Nephron progenitor cell (in vitro differentiated cells): ENCODE measurements around the gene WSB2.

Source experiments
- DNase-seq: peaks from one replicate; pipeline ENCODE4 v3.0.0; 2021
- H3K27ac Mint-ChIP-seq: 2 replicates; pipeline ENCODE4 v1.8.0; 2021; ENCODE audit warnings: mild to moderate bottlenecking, moderate library complexity, mixed read lengths
- H3K27me3 Mint-ChIP-seq: 2 replicates; pipeline ENCODE4 v1.8.0; 2021; ENCODE audit warnings: mild to moderate bottlenecking, low read depth, mixed read lengths; ENCODE audit not compliant: poor library complexity
- H3K36me3 Mint-ChIP-seq: 2 replicates; pipeline ENCODE4 v1.8.0; 2021; ENCODE audit warnings: low read depth, mixed read lengths
- H3K4me1 Mint-ChIP-seq: 2 replicates; pipeline ENCODE4 v1.8.0; 2021; ENCODE audit warnings: mixed read lengths
- H3K4me3 Mint-ChIP-seq: 2 replicates; pipeline ENCODE4 v1.8.0; 2021; ENCODE audit warnings: mild to moderate bottlenecking, moderate library complexity, mixed read lengths
- H3K9me3 Mint-ChIP-seq: 2 replicates; pipeline ENCODE4 v1.8.0; 2021; ENCODE audit warnings: mild to moderate bottlenecking, moderate library complexity, mixed read lengths
- TF ChIP-seq, protein P1 (sequence below): fragments of 200-600 bp; sonication (generic); IDR thresholded peaks from 2 replicates; pipeline ENCODE4 v1.5.0; 2021; ENCODE audit warnings: antibody characterized with exemption

WSB2 gene

DNA sequence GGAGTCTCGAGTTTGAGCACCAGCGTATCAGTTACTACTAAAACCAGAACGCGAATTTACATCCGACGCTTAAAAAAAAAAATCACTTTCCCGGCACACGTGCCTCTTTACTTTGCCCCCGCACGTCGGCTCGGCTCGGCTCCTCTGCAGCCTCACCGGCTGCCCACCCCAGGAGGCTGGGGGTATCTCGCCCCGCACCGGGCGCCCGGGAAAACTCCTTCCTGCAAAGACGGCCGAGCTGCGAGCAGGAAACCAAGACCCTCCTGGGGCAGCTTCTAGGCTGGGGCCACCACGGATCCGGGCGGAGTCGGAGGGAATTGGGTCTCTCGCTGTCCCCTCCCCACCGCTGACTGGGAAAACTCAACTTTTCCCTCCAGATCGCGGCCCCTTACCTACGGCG lies 42.2 kb upstream of the WSB2 start:
- peaks cover 4% of the 10 kb centered on the region for H3K36me3 Mint-ChIP-seq
- H3K9me3 Mint-ChIP-seq = no peaks in the 10 kb centered on the region

DNA sequence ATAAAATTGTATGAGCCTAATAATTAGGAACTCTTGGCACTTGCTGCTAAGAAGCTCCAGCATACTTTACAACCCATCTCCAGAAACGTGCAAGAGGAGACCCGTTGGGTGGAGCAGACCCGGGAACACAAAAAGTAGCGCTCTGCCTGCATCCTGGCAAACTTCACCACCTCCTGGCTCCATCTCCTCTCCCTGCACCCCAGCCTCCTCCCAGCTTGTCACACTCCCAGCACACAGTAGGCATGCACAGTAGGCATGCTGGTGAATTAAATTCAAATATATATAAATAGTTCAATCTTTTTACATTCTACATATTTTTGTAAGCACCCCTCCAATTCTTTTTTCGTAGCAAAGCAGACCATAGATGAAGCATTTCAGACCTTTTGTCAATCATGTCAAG lies 41.6 kb upstream of the WSB2 start:
- peaks cover 18% of the 10 kb centered on the region for H3K4me1 Mint-ChIP-seq
- peaks cover 5% of the 10 kb centered on the region for H3K27me3 Mint-ChIP-seq
- no peak overlapping the region for H3K27ac Mint-ChIP-seq
- no peaks in the 10 kb centered on the region for H3K9me3 Mint-ChIP-seq
- TF ChIP-seq, protein P1, sequence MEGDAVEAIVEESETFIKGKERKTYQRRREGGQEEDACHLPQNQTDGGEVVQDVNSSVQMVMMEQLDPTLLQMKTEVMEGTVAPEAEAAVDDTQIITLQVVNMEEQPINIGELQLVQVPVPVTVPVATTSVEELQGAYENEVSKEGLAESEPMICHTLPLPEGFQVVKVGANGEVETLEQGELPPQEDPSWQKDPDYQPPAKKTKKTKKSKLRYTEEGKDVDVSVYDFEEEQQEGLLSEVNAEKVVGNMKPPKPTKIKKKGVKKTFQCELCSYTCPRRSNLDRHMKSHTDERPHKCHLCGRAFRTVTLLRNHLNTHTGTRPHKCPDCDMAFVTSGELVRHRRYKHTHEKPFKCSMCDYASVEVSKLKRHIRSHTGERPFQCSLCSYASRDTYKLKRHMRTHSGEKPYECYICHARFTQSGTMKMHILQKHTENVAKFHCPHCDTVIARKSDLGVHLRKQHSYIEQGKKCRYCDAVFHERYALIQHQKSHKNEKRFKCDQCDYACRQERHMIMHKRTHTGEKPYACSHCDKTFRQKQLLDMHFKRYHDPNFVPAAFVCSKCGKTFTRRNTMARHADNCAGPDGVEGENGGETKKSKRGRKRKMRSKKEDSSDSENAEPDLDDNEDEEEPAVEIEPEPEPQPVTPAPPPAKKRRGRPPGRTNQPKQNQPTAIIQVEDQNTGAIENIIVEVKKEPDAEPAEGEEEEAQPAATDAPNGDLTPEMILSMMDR = no peak
- peaks cover 4% of the 10 kb centered on the region for H3K36me3 Mint-ChIP-seq
- H3K4me3 Mint-ChIP-seq = peak overlapping the region; percentile 90
- no peak for DNase-seq

More for the DNA sequence above, 42.2 kb upstream of the WSB2 start:
- peaks cover 16% of the 10 kb centered on the region for H3K4me1 Mint-ChIP-seq
- H3K4me3 Mint-ChIP-seq = peak overlapping the region; percentile 90
- peaks cover 5% of the 10 kb centered on the region for H3K27me3 Mint-ChIP-seq
- H3K27ac Mint-ChIP-seq = no peak overlapping the region
- DNase-seq = peak; percentile 56
- TF ChIP-seq, protein P1 = no peak

DNA sequence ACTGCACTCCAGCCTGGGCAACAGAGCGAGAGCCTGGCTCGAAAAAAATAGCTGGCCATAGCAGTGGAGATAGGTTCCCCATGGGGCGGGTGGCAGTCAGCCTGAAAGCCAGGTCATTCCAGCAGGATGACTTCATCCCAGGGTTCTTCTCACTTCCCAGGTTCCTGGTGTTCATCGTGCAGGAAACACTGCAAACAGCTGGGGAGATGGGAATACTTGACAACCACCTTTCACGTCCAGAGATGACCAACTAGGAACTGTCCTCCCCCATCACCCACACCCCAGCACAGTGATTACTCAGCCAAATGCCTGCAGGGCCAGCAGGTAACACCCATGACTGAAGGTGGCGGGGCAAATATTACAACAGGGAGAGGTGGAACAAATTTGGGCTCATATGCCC lies 41.1 kb upstream of the WSB2 start:
- DNase-seq = no peak
- no peaks in the 10 kb centered on the region for H3K9me3 Mint-ChIP-seq
- TF ChIP-seq, protein P1 = no peak
- H3K4me1 Mint-ChIP-seq = peaks cover 18% of the 10 kb centered on the region
- H3K27me3 Mint-ChIP-seq = peaks cover 5% of the 10 kb centered on the region
- H3K4me3 Mint-ChIP-seq = peak overlapping the region; percentile 90
- peaks cover 4% of the 10 kb centered on the region for H3K36me3 Mint-ChIP-seq
- H3K27ac Mint-ChIP-seq = peak overlapping the region; percentile 48

DNA sequence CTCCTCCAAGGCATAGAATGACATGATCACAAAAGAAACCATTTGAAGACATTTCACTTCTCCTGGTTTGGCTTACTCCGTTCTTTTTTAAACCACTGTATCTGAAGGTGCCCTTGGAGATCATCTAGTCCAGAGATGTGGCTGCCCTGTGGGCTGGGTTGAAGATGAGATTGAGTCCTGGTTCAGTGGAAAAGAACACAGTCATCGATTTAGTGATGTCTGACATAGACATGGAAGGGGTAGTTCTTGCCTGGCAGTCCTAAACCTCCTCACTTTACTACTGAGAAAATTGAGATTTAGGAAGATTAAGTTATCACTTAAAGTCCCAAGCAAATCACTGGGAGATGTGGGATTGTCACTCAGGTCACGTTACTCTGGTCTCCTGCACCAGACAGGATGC lies 40.1 kb upstream of the WSB2 start:
- Mint-ChIP-seq H3K36me3 (peaks cover 4% of the 10 kb centered on the region), H3K4me3 (peak overlapping the region; percentile 36), H3K27me3 (peaks cover 5% of the 10 kb centered on the region), H3K4me1 (peaks cover 18% of the 10 kb centered on the region), H3K9me3 (no peaks in the 10 kb centered on the region), H3K27ac (no peak overlapping the region)
- TF ChIP-seq, protein P1 = no peak
- no peak for DNase-seq

DNA sequence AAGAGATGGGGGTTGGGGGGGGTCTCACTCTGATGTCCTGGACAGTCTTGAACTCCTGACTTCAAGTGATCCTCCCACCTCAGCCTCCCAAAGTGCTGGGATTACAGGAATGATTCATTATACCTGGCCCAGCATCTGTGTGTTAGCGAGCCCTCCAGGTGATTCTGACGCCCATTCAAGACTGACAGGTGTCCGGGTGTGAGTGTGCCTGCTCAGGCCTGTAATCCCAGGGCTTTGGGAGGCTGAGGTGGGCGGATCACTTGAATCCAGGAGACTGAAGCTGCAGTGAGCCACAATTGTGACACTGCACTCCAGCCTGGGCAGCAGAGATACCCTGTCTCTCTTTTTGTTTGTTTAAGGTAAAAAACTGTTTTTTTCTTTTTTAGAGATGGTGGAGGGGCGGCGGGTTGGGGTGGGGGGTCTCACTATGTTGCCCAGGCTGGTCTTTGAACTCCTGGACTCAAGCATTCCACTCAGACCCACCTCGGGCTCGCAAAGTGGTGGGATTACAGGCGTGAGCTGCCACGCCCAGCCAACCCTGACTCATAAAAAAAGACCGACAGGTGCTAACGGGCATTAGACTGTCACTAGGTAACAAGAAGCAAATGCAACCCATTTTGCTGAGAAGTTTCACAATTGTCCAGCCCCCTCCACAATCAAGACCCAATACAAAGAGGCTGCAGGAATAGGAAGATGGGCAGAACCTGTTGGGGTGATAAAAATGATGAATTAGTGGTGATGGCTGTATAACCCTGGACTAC lies 38.1 kb upstream of the WSB2 start:
- TF ChIP-seq, protein P1 = no peak
- H3K27me3 Mint-ChIP-seq = peaks cover 2% of the 10 kb centered on the region
- H3K9me3 Mint-ChIP-seq = no peaks in the 10 kb centered on the region
- H3K4me1 Mint-ChIP-seq = peaks cover 13% of the 10 kb centered on the region
- H3K27ac Mint-ChIP-seq = no peak overlapping the region
- H3K36me3 Mint-ChIP-seq = peaks cover 4% of the 10 kb centered on the region
- no peak overlapping the region for H3K4me3 Mint-ChIP-seq
- DNase-seq = no peak

DNA sequence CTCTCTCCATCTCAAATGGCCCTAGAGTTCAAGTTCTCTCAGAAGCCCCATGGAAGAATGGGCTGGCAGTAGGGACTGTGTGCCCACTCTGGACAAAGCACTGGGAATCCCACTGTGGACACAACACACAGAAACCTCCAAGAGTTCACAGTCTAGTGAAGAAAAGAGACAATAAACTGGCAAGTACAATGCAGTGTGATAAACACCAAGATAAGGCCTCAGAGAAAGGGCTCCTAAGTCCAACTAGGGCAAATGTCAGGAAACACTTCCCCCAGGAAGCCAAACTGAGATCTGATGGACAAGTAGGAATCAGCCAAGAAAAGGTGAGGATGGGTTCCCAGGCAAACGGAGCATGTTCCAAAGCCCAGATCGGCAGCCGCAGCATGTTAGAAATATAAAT lies 37.4 kb upstream of the WSB2 start:
- no peaks in the 10 kb centered on the region for H3K9me3 Mint-ChIP-seq
- DNase-seq = no peak
- no peak overlapping the region for H3K4me3 Mint-ChIP-seq
- TF ChIP-seq, protein P1 = no peak
- peaks cover 4% of the 10 kb centered on the region for H3K36me3 Mint-ChIP-seq
- H3K27me3 Mint-ChIP-seq = peaks cover 2% of the 10 kb centered on the region
- H3K4me1 Mint-ChIP-seq = peaks cover 13% of the 10 kb centered on the region
- no peak overlapping the region for H3K27ac Mint-ChIP-seq
